Esophagus squamous epithelium (tissue), 5 donors: Measurements from ENCODE around the gene SMIM14. TPM values are rescaled to one million over a fixed set of nuclear protein-coding genes. Genes with fewer than 3 reads are reported as not detected.
"Not testable (repeated sequence)": the region's sequence is repeated elsewhere in the genome, so short reads cannot be mapped to it uniquely, and the experiment has no call there.

Experiments used
- DNase-seq: peaks from one replicate; lab custom pipeline; 2025; lab: John Stamatoyannopoulos, UW
- H3K27ac ChIP-seq, 4 donors: fragments of 200-600 bp; sonication (generic); one replicate each; pipeline ENCODE4 v1.5.1; 2016 to 2019; ENCODE audit warnings: mild to moderate bottlenecking in 1 of 4
- H3K27me3 ChIP-seq, 4 donors: fragments of 200-600 bp; sonication (generic); 1 replicate in 3 of 4; 2 replicates in 1 of 4; pipeline versions ENCODE4 v1.5.1 to v1.6.0; 2017 to 2021; ENCODE audit warnings: antibody characterized with exemption in 1 of 4
- H3K36me3 ChIP-seq, 3 donors: fragments of 200-600 bp; sonication (generic); one replicate each; pipeline ENCODE4 v1.5.1; 2016 to 2019
- H3K4me1 ChIP-seq, 3 donors: fragments of 200-600 bp; sonication (generic); one replicate each; pipeline ENCODE4 v1.5.1; 2017 to 2019
- H3K4me3 ChIP-seq, 4 donors: fragments of 200-600 bp; sonication (generic); 1 replicate in 3 of 4; 2 replicates in 1 of 4; pipeline ENCODE4 v1.5.1; 2016 to 2019; ENCODE audit warnings: mild to moderate bottlenecking in 2 of 4, moderate library complexity in 1 of 4
- H3K9me3 ChIP-seq, 3 donors: fragments of 200-600 bp; sonication (generic); one replicate each; pipeline ENCODE4 v1.5.1; 2016 to 2019
- POLR2A ChIP-seq, 4 donors: fragments of 450-650 bp; IDR thresholded peaks; one replicate each; pipeline ENCODE4 v1.6.1; 2017; ENCODE audit warnings: antibody characterized with exemption in 4 of 4, mild to moderate bottlenecking in 4 of 4, moderate library complexity in 3 of 4
- WGBS, 2 donors: methylation state at CpG; one replicate each; pipeline ENCODE4 v1.1.5; 2018; 5-methylcytosine and 5-hydroxymethylcytosine counted together
- intact Hi-C: fragments of 100-400 bp; cut with DNase I; formaldehyde crosslinking; loops from one replicate; pipeline ENCODE4 v1.15.0; 2022
- total RNA-seq, 4 donors: library from RNA; depleted of rRNA; stranded (reverse); fragments of >200 nt; gene quantifications; one replicate each; pipeline ENCODE4 v1.1.0, GENCODE V29; 2016
- TF ChIP-seq, protein P1 (sequence below), 6 experiments: fragments of 450-650 bp in 4 of 6; fragments of 200-600 bp in 2 of 6; sonication (generic) in 2 of 6; IDR thresholded peaks; one replicate each; pipeline ENCODE4 v1.5.1; 2016 to 2019; ENCODE audit warnings: antibody characterized with exemption in 6 of 6, mild to moderate bottlenecking in 4 of 6, moderate library complexity in 4 of 6
- donor health status: DM: yes; HTN: yes; CAD: no.

The SMIM14 gene
- total RNA-seq, 4 donors from 2014 or later, result 13.2 to 47.2 (median 25.8) TPM

GRCh38 chr4:39543034-39543433 lies 95.6 kb downstream of the SMIM14 start:
- Histone ChIP-seq H3K4me3 (no peak overlapping the region), H3K9me3 (no peaks in the 10 kb centered on the region), H3K36me3 (no peaks in the 10 kb centered on the region), H3K27ac (no peak overlapping the region), H3K4me1 (peaks cover 0 to 31% (median 4%) of the 10 kb centered on the region in 3 donors), H3K27me3 (no peaks in the 10 kb centered on the region)
- TF ChIP-seq POLR2A (IDR thresholded peaks at IDR 0.05), result no peak
- TF ChIP-seq, protein P1, sequence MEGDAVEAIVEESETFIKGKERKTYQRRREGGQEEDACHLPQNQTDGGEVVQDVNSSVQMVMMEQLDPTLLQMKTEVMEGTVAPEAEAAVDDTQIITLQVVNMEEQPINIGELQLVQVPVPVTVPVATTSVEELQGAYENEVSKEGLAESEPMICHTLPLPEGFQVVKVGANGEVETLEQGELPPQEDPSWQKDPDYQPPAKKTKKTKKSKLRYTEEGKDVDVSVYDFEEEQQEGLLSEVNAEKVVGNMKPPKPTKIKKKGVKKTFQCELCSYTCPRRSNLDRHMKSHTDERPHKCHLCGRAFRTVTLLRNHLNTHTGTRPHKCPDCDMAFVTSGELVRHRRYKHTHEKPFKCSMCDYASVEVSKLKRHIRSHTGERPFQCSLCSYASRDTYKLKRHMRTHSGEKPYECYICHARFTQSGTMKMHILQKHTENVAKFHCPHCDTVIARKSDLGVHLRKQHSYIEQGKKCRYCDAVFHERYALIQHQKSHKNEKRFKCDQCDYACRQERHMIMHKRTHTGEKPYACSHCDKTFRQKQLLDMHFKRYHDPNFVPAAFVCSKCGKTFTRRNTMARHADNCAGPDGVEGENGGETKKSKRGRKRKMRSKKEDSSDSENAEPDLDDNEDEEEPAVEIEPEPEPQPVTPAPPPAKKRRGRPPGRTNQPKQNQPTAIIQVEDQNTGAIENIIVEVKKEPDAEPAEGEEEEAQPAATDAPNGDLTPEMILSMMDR (IDR thresholded peaks at IDR 0.05), result no peak
- no peak for DNase-seq
- intact Hi-C loops, result no loop called here
- WGBS, 2 donors, result 73 to 74% methylated on average over 4 of the region's 5 CpGs

GRCh38 chr4:39542611-39543012 lies 96.1 kb downstream of the SMIM14 start:
- WGBS, 2 donors, result 39 to 52% methylated on average over 4 of the region's 4 CpGs
- intact Hi-C loops, result no loop called here
- no peak for DNase-seq
- no peaks in the 10 kb centered on the region for H3K27me3 ChIP-seq
- TF ChIP-seq POLR2A (IDR thresholded peaks at IDR 0.05), result no peak
- TF ChIP-seq, protein P1 (IDR thresholded peaks at IDR 0.05), result no peak
- H3K4me1 ChIP-seq, result peaks cover 0 to 31% (median 4%) of the 10 kb centered on the region in 3 donors
- H3K36me3 ChIP-seq, result no peaks in the 10 kb centered on the region
- no peak overlapping the region for H3K27ac ChIP-seq
- no peak overlapping the region for H3K4me3 ChIP-seq
- no peaks in the 10 kb centered on the region for H3K9me3 ChIP-seq

GRCh38 chr4:39541987-39542610 lies 96.6 kb downstream of the SMIM14 start:
- 29 to 51% methylated on average over 7 of the region's 7 CpGs for WGBS, 2 donors
- intact Hi-C loops, result no loop called here
- DNase-seq, result no peak

DNA sequence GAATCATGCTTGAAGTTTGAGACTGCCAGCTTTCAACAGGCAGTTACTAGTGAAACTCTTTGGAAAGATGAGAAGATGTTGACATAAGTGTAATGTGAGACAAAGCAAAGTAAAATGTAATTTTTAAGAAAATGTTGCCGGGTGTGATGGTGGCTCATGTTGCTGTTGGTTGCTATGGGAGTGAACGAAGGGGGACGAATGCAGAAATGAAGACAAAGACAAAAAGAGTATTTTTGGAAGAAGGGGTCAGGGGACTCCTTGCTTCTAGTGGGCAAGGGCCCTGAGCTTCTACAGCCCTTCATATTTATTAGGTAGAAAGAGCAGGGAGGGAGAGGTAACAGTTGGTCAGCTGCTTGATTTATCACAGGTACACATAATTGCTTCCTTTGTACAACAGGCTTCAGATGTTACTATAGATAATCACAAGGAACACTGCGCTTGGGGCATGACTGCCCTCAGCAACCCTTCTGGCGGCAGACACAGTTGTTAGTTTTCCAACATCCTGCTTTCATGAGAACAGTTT lies 99.5 kb downstream of the SMIM14 start:
- DNase-seq, result no peak
- Histone ChIP-seq H3K27me3 (no peaks in the 10 kb centered on the region), H3K27ac (no peak overlapping the region), H3K36me3 (peaks cover 0 to 19% (median 0%) of the 10 kb centered on the region in 3 donors), H3K9me3 (no peaks in the 10 kb centered on the region), H3K4me3 (no peak overlapping the region), H3K4me1 (peaks cover 0 to 31% (median 4%) of the 10 kb centered on the region in 3 donors)
- intact Hi-C loops, result no loop called here
- TF ChIP-seq POLR2A (IDR thresholded peaks at IDR 0.05), result no peak
- WGBS, 2 donors, result 67 to 74% methylated on average over 5 of the region's 5 CpGs

More at GRCh38 chr4:39541987-39542610, 96.6 kb downstream of the SMIM14 start:
- TF ChIP-seq, protein P1 (IDR thresholded peaks at IDR 0.05), result no peak
- TF ChIP-seq POLR2A (IDR thresholded peaks at IDR 0.05), result no peak
- no peak overlapping the region for H3K27ac ChIP-seq
- no peaks in the 10 kb centered on the region for H3K36me3 ChIP-seq
- no peaks in the 10 kb centered on the region for H3K9me3 ChIP-seq
- no peaks in the 10 kb centered on the region for H3K27me3 ChIP-seq
- peaks cover 0 to 31% (median 4%) of the 10 kb centered on the region in 3 donors for H3K4me1 ChIP-seq
- no peak overlapping the region for H3K4me3 ChIP-seq

GRCh38 chr4:39533541-39533940 lies 105.1 kb downstream of the SMIM14 start:
- intact Hi-C loops, result no loop called here
- DNase-seq, result no peak
- TF ChIP-seq, protein P1 (IDR thresholded peaks at IDR 0.05), result no peak
- TF ChIP-seq POLR2A (IDR thresholded peaks at IDR 0.05), result no peak
- H3K4me1 ChIP-seq, result peaks cover under 1 to 9% (median 3%) of the 10 kb centered on the region in 3 donors
- H3K27me3 ChIP-seq, result no peaks in the 10 kb centered on the region
- 88 to 93% methylated on average over 1 to 4 of the region's 5 CpGs for WGBS, 2 donors
- no peak overlapping the region for H3K27ac ChIP-seq
- peaks cover 0 to 56% (median 0%) of the 10 kb centered on the region in 3 donors for H3K36me3 ChIP-seq
- H3K9me3 ChIP-seq, result peaks cover 0 to 23% (median 0%) of the 10 kb centered on the region in 3 donors
- no peak overlapping the region for H3K4me3 ChIP-seq

DNA sequence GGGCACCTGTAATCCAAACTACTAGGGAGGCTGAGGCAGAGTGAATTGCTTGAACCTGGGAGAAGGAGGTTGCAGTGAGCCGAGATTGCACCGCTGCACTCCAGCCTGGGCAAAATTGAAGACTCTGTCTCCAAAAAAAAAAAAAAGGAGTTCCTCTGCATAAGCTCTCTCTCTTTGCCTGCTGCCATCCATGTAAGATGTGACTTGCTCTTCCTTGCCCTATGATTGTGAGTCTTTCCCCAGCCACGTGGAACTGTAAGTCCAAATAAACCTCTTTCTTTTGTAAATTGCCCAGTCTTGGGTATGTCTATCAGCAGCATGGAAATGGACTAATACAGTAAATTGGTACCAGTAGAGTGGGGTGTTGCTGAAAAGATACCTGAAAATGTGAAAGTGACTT lies 106.4 kb downstream of the SMIM14 start:
- Histone ChIP-seq H3K9me3 (peaks cover 0 to 23% (median 0%) of the 10 kb centered on the region in 3 donors), H3K36me3 (peaks cover 0 to 56% (median 0%) of the 10 kb centered on the region in 3 donors), H3K4me1 (peaks cover 4 to 16% (median 6%) of the 10 kb centered on the region in 3 donors)
- H3K27ac ChIP-seq, H3K27me3 ChIP-seq, intact Hi-C loops, H3K4me3 ChIP-seq, DNase-seq: not testable (repeated sequence)
- 66 to 76% methylated on average over 3 of the region's 3 CpGs for WGBS, 2 donors
